ENCODE results near the gene UROC1.

The UROC1 gene

DNA sequence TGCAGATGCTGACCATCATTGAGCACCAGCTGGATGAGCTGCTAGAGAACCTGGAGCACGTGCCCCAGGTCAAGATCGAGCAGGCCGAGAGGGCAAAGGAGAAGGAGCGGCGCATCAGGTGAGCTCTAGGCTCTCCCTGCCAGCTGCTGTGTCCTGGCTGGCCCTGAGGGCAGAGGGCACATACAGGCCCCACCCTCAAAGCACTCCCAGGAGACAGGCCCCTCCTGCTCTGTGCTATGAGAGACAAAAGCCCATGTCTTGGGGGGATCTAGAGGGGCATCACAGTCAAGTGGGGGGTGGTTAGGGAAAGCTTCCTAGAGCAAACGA lies 83.3 kb downstream of the UROC1 start:
- POLR2A ChIA-PET, result no interaction called here
- CTCF ChIA-PET, result no interaction called here
- TF ChIP-seq SUZ12 (IDR thresholded peaks at IDR 0.05) (no peak), HDGF (IDR thresholded peaks at IDR 0.05; ENCODE audit: borderline replicate concordance) (no peak), TARDBP (IDR thresholded peaks at IDR 0.05) (no peak), SP1 (IDR thresholded peaks at IDR 0.05) (no peak), BHLHE40 (IDR thresholded peaks at IDR 0.05; ENCODE audit: borderline replicate concordance) (no peak), FOXM1 (IDR thresholded peaks at IDR 0.05; ENCODE audit: borderline replicate concordance) (no peak), FOXK2 (IDR thresholded peaks at IDR 0.05) (no peak), ARNT (IDR thresholded peaks at IDR 0.05) (no peak)
- TF ChIP-seq, protein P1, sequence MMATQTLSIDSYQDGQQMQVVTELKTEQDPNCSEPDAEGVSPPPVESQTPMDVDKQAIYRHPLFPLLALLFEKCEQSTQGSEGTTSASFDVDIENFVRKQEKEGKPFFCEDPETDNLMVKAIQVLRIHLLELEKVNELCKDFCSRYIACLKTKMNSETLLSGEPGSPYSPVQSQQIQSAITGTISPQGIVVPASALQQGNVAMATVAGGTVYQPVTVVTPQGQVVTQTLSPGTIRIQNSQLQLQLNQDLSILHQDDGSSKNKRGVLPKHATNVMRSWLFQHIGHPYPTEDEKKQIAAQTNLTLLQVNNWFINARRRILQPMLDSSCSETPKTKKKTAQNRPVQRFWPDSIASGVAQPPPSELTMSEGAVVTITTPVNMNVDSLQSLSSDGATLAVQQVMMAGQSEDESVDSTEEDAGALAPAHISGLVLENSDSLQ (IDR thresholded peaks at IDR 0.05), result no peak
- no peak for DNase-seq (ENCODE audit: extremely low spot score)

GRCh38 chr3:126433496-126434263 lies 83.9 kb downstream of the UROC1 start:
- no peak for DNase-seq (ENCODE audit: extremely low spot score)
- ChIA-PET POLR2A (no interaction called here), CTCF (no interaction called here)
- TF ChIP-seq LEF1 (IDR thresholded peaks at IDR 0.05; ENCODE audit: borderline replicate concordance) (no peak), TARDBP (IDR thresholded peaks at IDR 0.05) (no peak)

DNA sequence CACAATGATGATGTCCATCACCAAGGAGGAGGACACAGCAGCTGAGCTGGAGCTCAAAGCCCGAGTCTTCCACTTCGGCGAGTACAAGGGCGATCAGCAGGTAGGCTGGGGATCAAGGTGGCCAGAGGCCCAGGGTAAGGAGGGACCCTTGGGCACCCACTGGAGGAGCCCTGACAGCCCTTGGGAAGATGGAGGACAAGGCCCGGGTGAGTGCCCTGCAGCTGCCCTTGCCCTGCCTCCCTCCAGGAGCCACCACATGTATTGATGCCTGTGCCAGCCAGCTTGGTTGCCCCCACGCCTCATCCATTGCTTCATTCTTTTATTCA lies 84.5 kb downstream of the UROC1 start:
- no peak for DNase-seq (ENCODE audit: extremely low spot score)
- TF ChIP-seq FOXM1 (IDR thresholded peaks at IDR 0.05; ENCODE audit: borderline replicate concordance) (no peak), SP1 (IDR thresholded peaks at IDR 0.05) (no peak), BHLHE40 (IDR thresholded peaks at IDR 0.05; ENCODE audit: borderline replicate concordance) (no peak)
- TF ChIP-seq, protein P1 (IDR thresholded peaks at IDR 0.05), result no peak
- ChIA-PET CTCF (no interaction called here), POLR2A (no interaction called here)

DNA sequence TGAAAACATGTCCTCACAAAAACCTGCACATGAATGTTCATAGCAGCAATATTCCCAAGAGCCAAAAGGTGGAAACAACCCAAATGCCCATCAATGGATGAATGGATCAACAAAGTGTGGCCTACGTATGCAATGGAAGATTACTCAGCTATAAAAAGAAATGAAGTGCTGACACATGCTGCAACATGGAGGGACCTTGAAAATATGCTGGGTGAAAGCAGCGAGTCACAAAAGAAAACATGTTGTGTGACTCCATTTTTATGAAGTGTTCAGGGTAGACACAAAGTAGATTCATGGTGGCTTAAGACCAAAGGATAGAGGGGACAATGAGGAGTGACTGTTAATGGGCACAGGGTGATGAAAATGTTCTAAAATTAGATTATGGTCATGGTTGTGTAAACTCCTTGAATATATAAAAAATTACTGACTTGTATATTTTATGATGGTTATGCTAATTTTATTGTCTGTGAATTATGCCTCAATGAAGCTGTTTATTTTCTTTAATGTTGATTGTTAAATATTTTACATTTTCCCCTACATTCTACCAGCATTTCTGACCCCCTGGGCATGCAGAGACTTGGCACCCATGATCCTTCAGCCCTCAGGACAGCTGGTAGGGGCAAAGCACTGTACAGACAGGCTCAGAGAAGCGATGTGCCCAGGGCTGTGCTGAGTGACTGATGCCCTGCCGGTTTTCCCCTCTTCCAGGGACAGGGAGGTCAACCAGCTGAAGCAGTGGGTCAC lies 85.0 kb downstream of the UROC1 start:
- no peak for TF ChIP-seq HDGF (IDR thresholded peaks at IDR 0.05; ENCODE audit: borderline replicate concordance)
- no peak for TF ChIP-seq ZNF384 (IDR thresholded peaks at IDR 0.05)
- no peak for TF ChIP-seq LEF1 (IDR thresholded peaks at IDR 0.05; ENCODE audit: borderline replicate concordance)
- no peak for TF ChIP-seq L3MBTL2 (conservative IDR thresholded peaks at IDR 0.05)
- no peak for TF ChIP-seq FOXM1 (IDR thresholded peaks at IDR 0.05; ENCODE audit: borderline replicate concordance)
- TF ChIP-seq NFRKB (IDR thresholded peaks at IDR 0.05), result no peak
- TF ChIP-seq ELF4 (IDR thresholded peaks at IDR 0.05), result no peak
- no peak for TF ChIP-seq TARDBP (IDR thresholded peaks at IDR 0.05)
- TF ChIP-seq SUZ12 (IDR thresholded peaks at IDR 0.05), result no peak
- no peak for TF ChIP-seq BHLHE40 (IDR thresholded peaks at IDR 0.05; ENCODE audit: borderline replicate concordance)
- TF ChIP-seq ARNT (IDR thresholded peaks at IDR 0.05), result no peak
- TF ChIP-seq, protein P1 (IDR thresholded peaks at IDR 0.05), result no peak
- TF ChIP-seq FOXA1 (IDR thresholded peaks at IDR 0.05), result no peak
- TF ChIP-seq SP1 (IDR thresholded peaks at IDR 0.05), result no peak
- CTCF ChIA-PET, result no interaction called here
- POLR2A ChIA-PET, result no interaction called here
- no peak for DNase-seq (ENCODE audit: extremely low spot score)
